B cell (primary cell): ENCODE data around the gene CLDND2. TPM values are rescaled to one million over a fixed set of nuclear protein-coding genes. Genes with fewer than 3 reads are reported as not detected.

Experiments
- ATAC-seq: fragments of 200-7000 bp; cut with Tn5 transposase; one replicate; pipeline ENCODE4 v1.10.0; 2021; ENCODE audit warnings: low read depth, mild to moderate bottlenecking, moderate number of reproducible peaks, moderate library complexity
- CTCF ChIA-PET: fragments of 350-600 bp; sonication (Branson Sonifier 250); formaldehyde crosslinking; loops from one replicate; lab custom pipeline; 2021; ENCODE audit warnings: antibody characterized with exemption, inconsistent platforms; lab: Charles Lee
- POLR2A ChIA-PET: fragments of 350-600 bp; sonication (Branson Sonifier 250); formaldehyde crosslinking; loops from one replicate; lab custom pipeline; 2021; ENCODE audit warnings: antibody characterized with exemption; lab: Charles Lee
- DNase-seq: peaks from one replicate; pipeline ENCODE4 v3.0.0; 2013
- H2AFZ ChIP-seq: 2 replicates; pipeline ENCODE4 v1.6.1; 2012; ENCODE audit warnings: mild to moderate bottlenecking, low read depth, low read length; ENCODE audit not compliant: insufficient read depth, poor library complexity, severe bottlenecking
- H3K27ac ChIP-seq, 2 donors: 1 replicate in 1 of 2; 2 replicates in 1 of 2; pipeline ENCODE4 v1.5.1; 2012 to 2013; ENCODE audit warnings: low read length in 2 of 2, mild to moderate bottlenecking in 2 of 2, moderate library complexity in 1 of 2
- H3K27me3 ChIP-seq, 4 experiments: fragments of 200-600 bp in 1 of 4; sonication (generic) in 1 of 4; replicated peaks in 1 of 4; 1 replicate in 2 of 4; 2 replicates in 2 of 4; pipeline versions ENCODE4 v1.6.1 to v1.7.0; 2013 to 2016; ENCODE audit warnings: low read length in 3 of 4, mild to moderate bottlenecking in 2 of 4, mixed read lengths in 1 of 4, moderate library complexity in 1 of 4; ENCODE audit not compliant: insufficient read depth in 4 of 4, control insufficient read depth in 3 of 4; ENCODE audit errors: control extremely low read depth in 1 of 4
- H3K36me3 ChIP-seq, 2 experiments: replicated peaks in 1 of 2; 1 replicate in 1 of 2; 2 replicates in 1 of 2; pipeline versions ENCODE4 v1.6.1 to v1.7.1; 2013; ENCODE audit warnings: low read length in 1 of 2; ENCODE audit not compliant: insufficient read depth in 2 of 2, control insufficient read depth in 1 of 2; ENCODE audit errors: control extremely low read depth in 1 of 2, extremely low read depth in 1 of 2
- H3K4me1 ChIP-seq, 2 donors: fragments of 200-600 bp in 1 of 2; sonication (generic) in 1 of 2; 1 replicate in 1 of 2; 2 replicates in 1 of 2; pipeline versions ENCODE4 v1.5.1 to v1.6.1; 2013 to 2017; ENCODE audit warnings: low read length in 2 of 2; ENCODE audit not compliant: control insufficient read depth in 2 of 2, insufficient read depth in 2 of 2
- H3K4me2 ChIP-seq: replicated peaks from 2 replicates; pipeline ENCODE3; 2012; ENCODE audit warnings: mild to moderate bottlenecking, low read depth, low read length; ENCODE audit not compliant: poor library complexity, severe bottlenecking
- H3K4me3 ChIP-seq, 5 experiments: fragments of 200-600 bp in 1 of 5; sonication (generic) in 1 of 5; 1 replicate in 3 of 5; 2 replicates in 2 of 5; pipeline versions ENCODE4 v1.5.1 to v1.7.0; 2011 to 2016; ENCODE audit warnings: low read length in 4 of 5, mild to moderate bottlenecking in 4 of 5, low read depth in 2 of 5, control low read depth in 1 of 5, moderate library complexity in 1 of 5; ENCODE audit not compliant: insufficient read depth in 1 of 5; ENCODE audit errors: control extremely low read depth in 1 of 5, extremely low read depth in 1 of 5
- H3K79me2 ChIP-seq: fragments of 200-600 bp; sonication (generic); one replicate; pipeline ENCODE4 v1.6.0; 2016; ENCODE audit warnings: low read length; ENCODE audit not compliant: control insufficient read depth, insufficient read depth
- H3K9ac ChIP-seq: fragments of 200-600 bp; sonication (generic); 2 replicates; pipeline ENCODE4 v1.6.1; 2017; ENCODE audit warnings: mild to moderate bottlenecking, low read length, moderate library complexity
- H3K9me3 ChIP-seq, 3 donors: one replicate each; pipeline versions ENCODE4 v1.6.1 to v1.7.1; 2013; ENCODE audit warnings: low read length in 2 of 3; ENCODE audit not compliant: control insufficient read depth in 2 of 3, insufficient read depth in 1 of 3; ENCODE audit errors: control extremely low read depth in 1 of 3
- H4K20me1 ChIP-seq: 2 replicates; pipeline ENCODE4 v1.6.0; 2012; ENCODE audit warnings: mild to moderate bottlenecking, low read length; ENCODE audit not compliant: insufficient read depth, control insufficient read depth, poor library complexity, severe bottlenecking
- H3K27ac Mint-ChIP-seq: one replicate; pipeline ENCODE4 v1.8.0; 2021; ENCODE audit warnings: mixed read lengths
- H3K27me3 Mint-ChIP-seq: one replicate; pipeline ENCODE4 v1.8.0; 2021; ENCODE audit warnings: mixed read lengths
- H3K4me1 Mint-ChIP-seq: one replicate; pipeline ENCODE4 v1.8.0; 2021; ENCODE audit warnings: mixed read lengths
- H3K4me3 Mint-ChIP-seq: one replicate; pipeline ENCODE4 v1.8.0; 2021; ENCODE audit warnings: mixed read lengths
- H3K9me3 Mint-ChIP-seq: one replicate; pipeline ENCODE4 v1.8.0; 2022; ENCODE audit warnings: mixed read lengths; ENCODE audit not compliant: insufficient read depth
- EZH2 ChIP-seq: IDR thresholded peaks from 2 replicates; pipeline ENCODE4 v1.6.1; 2012; ENCODE audit warnings: borderline replicate concordance, low read depth, mild to moderate bottlenecking, moderate library complexity, low read length; ENCODE audit not compliant: insufficient read depth, poor library complexity, severe bottlenecking
- WGBS: methylation state at CpG from one replicate; pipeline ENCODE4 v1.1.5; 2013; ENCODE audit warnings: missing lambda C conversion rate; ENCODE audit not compliant: insufficient coverage; 5-methylcytosine and 5-hydroxymethylcytosine counted together
- intact Hi-C: fragments of 100-400 bp; cut with micrococcal nuclease; formaldehyde crosslinking; loops from one replicate; pipeline ENCODE4 v1.10.0; 2022
- polyA plus RNA-seq: library from polyadenylated mRNA; depleted of rRNA; stranded (reverse); fragments of >200 nt; gene quantifications from 2 replicates; pipeline ENCODE4 v1.2.3, GENCODE V29; 2012
- total RNA-seq, 2 donors: library from RNA; stranded (reverse); fragments of 120-200 nt in 1 of 2; gene quantifications; 1 replicate in 1 of 2; 2 replicates in 1 of 2; pipeline versions ENCODE4 v1.2.3 to v1.2.4, GENCODE V29; 2013 to 2022
- TF ChIP-seq, protein P1 (sequence below): fragments of 200-600 bp; IDR thresholded peaks from one replicate; pipeline ENCODE4 v1.8.0; 2022; ENCODE audit warnings: antibody characterized with exemption, mild to moderate bottlenecking

CLDND2 gene
- total and polyA plus RNA-seq, 2 donors (not counting 1 experiment from before 2014, with no cell fraction given): 1.9 TPM; not detected in 1

DNA sequence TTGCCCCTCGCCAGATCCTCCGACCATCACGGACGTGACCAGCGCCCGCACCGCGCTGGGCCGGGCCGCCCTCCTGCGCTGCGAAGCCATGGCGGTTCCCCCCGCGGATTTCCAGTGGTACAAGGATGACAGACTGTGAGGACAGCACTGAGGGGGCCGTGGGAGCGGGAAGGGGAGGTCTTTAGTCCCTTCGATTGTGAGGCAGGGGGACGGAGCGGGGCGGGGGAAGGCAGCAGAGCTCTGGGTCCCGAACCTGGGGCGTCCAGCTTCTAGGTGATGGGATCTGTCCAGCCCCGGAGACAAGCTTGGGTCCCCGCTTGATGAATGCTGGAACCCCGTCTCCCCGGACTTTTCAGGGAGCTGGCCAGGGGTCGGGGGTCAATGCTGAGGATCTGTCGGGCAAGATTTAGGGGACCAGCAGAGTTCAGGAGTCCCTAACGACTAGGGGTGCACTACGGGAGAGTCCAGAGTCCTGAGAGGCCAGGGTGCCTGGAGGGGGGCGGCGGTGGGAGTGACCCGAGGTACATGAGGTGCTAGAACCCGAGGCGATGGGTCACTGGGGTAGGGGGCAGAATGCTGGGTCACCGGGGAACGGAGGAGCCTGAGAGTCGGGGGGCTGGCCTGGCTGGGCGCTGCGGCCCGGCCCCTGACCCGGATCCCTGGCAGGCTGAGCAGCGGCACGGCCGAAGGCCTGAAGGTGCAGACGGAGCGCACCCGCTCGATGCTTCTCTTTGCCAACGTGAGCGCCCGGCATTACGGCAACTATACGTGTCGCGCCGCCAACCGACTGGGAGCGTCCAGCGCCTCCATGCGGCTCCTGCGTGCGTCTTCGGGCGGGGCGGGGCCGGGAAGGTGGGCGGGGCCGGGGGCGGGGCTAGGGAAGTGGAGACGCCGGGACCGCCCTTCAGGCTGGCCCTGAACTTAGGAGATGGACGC lies 41.5 kb downstream of the CLDND2 start:
- ChIA-PET CTCF (no interaction called here), POLR2A (no interaction called here)
- Histone ChIP-seq H3K4me2 (peak overlapping the region; percentile 69), H3K4me1 (peaks cover 12 to 20% of the 10 kb centered on the region in 2 donors), H3K79me2 (no peaks in the 10 kb centered on the region), H3K9ac (no peak overlapping the region), H3K4me3 (peak overlapping the region in 1 of 5 experiments; percentile 24), H3K9me3 (peaks cover 0 to 26% (median 3%) of the 10 kb centered on the region in 3 donors), H2AFZ (peak overlapping the region; percentile 23), H4K20me1 (no peaks in the 10 kb centered on the region), H3K27me3 (peaks cover 0 to 59% (median 29%) of the 10 kb centered on the region in 4 experiments), H3K27ac (no peak overlapping the region), H3K36me3 (no peaks in the 10 kb centered on the region)
- TF ChIP-seq EZH2: no peak
- TF ChIP-seq, protein P1, sequence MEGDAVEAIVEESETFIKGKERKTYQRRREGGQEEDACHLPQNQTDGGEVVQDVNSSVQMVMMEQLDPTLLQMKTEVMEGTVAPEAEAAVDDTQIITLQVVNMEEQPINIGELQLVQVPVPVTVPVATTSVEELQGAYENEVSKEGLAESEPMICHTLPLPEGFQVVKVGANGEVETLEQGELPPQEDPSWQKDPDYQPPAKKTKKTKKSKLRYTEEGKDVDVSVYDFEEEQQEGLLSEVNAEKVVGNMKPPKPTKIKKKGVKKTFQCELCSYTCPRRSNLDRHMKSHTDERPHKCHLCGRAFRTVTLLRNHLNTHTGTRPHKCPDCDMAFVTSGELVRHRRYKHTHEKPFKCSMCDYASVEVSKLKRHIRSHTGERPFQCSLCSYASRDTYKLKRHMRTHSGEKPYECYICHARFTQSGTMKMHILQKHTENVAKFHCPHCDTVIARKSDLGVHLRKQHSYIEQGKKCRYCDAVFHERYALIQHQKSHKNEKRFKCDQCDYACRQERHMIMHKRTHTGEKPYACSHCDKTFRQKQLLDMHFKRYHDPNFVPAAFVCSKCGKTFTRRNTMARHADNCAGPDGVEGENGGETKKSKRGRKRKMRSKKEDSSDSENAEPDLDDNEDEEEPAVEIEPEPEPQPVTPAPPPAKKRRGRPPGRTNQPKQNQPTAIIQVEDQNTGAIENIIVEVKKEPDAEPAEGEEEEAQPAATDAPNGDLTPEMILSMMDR: no peak
- 9% methylated on average over 74 of the region's 75 CpGs for WGBS
- Mint-ChIP-seq H3K27ac (no peak overlapping the region), H3K27me3 (peaks cover 70% of the 10 kb centered on the region), H3K9me3 (peaks cover 4% of the 10 kb centered on the region), H3K4me3 (peak overlapping the region; percentile 50), H3K4me1 (peaks cover 11% of the 10 kb centered on the region)
- peak; percentile 57 for DNase-seq
- peak; percentile 62 for ATAC-seq
- intact Hi-C loops: no loop called here
